Activated CD8-positive, alpha-beta memory T cell treated with anti-CD3 and anti-CD28 coated beads, Interleukin-2, amount 50 U/mL, for 48 hours (primary cell): ENCODE data around the gene PRRG2.

Experiments used
- DNase-seq: peaks from one replicate; pipeline ENCODE4 v3.0.0-alpha.2; 2020

The PRRG2 gene

DNA sequence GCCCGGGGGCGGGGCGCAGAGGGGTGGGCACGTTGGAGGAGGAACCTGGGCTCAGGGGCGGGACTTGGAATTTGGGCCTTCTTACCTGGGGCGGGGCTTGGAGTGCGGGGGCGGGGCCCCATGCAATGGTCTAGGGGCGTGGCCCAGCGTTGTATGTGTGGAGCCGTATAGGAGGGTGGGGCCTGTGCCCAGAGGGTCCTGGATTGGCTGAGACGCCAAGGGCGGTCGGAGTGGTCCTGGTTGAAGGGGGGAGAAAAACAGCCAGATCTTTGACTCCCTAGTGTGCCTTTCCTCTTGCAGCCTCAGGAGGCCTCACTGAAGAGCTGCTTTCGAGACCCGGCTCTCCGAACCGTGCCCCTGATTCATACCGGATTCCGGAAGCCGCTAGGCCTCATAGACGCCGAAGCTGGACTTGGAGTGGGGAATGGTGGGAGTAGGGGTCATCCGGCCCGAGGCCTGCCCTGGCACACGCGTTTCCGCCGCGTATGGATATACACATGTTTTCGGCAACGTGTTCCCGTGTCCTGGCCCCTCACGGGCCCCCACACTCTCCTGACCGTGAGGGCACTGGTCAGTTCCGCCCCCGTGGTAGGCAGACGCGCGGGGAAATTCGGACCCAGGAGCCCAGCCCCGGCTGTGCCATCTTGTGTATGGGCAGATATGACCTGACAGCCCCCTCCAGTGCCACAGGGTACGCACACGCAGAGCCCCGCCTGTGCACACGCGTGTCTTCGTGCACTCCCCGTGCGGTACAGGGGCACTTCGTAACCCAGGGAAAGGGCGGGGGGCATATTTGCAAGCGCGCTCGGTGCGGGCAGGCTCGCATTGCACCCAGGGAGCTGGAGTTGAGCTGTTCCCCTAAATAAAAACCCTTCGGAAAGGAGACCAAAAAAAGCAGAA, 9.2 kb downstream of the PRRG2 start:
- DNase-seq = peak; percentile 93

DNA sequence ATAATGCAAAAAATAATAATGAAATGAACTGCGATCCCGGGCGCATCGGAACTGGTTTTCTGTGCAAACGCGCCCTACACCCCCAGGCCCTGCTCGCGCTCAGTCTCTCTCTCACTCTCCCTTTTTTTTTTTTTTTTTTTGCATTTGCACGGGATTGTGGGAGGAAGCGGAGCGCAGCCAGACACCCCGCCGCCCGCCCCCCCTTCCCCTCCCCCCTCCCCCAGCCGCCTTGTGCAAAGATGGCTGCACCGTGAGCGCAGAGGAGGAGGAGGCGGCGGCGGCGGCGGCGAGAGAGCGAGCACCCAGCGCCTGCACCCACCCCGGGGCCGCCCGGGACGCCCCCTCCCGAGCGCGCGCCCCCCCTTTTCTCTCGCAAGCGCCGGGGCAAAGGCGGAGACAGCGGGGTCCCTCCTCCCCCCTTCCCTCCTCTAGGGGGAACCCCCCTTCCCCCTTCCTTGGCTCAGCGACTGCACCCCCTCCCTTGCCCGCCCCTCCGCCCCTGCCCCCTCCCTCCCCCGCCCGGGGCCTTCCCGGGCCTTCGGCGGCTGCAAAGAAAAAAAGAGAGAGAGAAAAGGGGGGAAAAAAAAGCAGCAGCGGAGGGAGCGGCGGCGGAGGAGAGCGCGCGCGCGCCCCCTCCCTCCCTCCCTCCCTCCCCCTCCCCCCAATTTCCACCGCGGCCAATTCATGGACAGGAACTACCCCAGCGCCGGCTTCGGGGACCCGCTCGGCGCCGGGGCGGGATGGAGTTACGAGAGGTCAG, 10.0 kb downstream of the PRRG2 start, which contains the start of gene PRR12:
TSS of gene PRR12 (plus strand) at position 212 of the 760 bp plus-strand sequence. CDS start at position 685, 473 bp downstream.
- DNase-seq = peak; percentile 82

DNA sequence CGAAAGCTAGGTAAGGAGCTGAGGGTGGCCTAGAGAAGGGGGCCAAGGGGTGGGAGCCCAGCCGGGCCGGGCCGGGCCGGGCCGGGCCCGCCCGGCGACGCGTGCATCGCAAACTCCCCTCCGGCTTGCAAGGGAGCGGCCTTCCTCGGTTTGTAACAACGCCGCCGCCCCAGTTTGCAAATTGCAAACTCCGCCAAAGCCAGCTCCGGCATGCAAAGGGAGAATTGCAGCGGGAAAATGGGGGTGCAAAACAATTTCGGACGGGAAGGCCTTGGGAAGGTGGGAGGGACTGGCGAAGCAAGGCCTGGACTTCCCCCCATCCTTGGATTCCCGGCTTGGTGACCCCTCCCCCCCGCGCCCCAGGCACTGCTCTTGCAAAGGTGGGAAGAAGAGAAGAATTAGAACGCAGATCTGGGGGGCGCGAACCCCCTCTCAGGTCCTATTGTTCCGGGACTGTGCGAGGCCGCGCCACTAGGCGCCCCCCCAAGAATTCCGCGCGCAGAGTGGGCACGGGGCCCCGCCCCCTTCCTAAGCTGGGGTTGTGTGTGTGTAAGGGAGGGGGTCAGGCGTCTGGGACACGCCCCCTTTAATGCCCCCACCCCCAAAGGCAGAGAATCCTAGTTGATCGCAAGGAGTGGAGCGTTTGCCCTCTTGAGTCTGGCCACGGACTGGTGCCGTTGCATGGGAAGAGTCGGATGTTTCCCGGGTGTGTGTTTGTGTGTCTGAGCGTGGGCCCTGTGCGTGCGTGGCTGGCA, 10.8 kb downstream of the PRRG2 start:
- peak; percentile 74 for DNase-seq

DNA sequence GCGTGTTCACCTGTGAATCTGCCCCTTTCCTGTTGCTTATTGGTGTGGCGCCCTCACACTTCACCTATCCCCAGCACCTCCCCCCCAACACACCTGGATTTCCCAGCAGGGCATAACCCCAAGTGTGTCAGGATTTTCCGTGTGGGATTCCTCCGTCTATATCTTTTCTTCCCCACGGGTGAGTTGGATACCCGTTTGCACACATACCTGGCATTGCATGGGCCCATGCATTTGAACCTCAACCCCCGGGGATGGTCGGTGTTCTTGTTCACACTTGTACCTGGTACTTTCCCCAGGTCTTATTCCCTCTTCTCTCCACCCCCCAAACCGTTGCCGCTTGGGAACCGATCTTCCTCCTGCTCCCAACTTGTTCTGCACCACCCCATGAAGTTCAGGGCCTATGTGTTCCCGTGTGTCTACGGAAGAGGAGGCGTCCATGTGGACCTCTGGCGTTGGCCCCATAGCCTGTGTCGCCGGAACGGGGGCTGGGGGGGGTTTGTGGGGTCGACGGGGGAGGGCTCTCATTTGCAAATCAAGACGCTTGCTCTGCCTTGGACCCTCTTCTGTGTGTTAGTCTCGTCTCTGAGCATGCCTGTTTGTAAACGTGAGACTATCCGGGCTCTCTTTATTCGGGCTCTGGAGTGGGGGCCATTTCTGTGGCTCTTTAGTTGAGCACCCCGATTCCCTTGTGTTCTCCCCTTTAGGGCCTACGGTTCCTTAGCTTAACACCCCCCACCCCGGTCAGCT, 11.5 kb downstream of the PRRG2 start:
- DNase-seq = peak; percentile 67

DNA sequence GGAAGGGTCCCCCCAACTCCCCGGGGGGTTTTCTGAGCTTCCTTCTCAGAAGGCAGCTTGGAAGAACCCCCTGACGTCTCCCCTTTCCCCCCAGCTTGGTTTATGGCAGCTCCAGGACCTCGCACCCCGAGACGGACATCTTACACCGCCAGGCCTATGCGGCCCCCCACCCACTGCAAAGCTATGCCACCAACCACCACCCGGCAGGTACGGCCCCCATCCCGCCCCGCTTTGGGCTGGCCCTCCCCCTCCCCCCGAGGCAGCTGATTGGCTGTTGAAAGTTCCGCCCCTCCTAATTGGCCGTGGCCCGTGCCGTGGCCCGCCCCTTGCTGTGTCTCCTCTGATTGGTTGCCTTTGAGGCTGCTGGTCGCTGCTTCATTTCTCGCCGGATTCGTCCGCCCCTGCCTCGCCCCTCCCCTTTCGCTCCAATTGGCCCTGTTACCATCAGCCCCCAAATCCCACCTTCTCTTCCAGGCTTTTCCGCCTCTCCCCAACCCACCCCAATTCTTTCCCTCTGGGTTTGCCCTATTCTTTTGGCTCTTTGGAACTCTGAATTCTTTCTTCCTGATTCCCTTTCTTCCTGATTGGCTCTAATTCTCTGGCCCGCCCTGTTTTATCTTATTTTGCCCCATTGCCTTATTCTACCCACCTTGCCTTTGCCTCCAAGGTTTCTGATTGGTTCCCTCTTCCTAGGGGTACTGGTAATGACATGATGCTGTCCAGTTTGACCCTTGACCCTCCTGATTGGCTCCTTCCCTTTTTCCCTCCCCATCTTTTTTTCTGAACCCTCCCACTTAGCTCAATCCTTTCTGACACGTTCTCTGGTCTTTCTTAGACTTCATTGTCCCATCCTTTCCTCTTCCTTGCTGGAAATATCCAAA, 12.4 kb downstream of the PRRG2 start:
- DNase-seq = peak; percentile 95

DNA sequence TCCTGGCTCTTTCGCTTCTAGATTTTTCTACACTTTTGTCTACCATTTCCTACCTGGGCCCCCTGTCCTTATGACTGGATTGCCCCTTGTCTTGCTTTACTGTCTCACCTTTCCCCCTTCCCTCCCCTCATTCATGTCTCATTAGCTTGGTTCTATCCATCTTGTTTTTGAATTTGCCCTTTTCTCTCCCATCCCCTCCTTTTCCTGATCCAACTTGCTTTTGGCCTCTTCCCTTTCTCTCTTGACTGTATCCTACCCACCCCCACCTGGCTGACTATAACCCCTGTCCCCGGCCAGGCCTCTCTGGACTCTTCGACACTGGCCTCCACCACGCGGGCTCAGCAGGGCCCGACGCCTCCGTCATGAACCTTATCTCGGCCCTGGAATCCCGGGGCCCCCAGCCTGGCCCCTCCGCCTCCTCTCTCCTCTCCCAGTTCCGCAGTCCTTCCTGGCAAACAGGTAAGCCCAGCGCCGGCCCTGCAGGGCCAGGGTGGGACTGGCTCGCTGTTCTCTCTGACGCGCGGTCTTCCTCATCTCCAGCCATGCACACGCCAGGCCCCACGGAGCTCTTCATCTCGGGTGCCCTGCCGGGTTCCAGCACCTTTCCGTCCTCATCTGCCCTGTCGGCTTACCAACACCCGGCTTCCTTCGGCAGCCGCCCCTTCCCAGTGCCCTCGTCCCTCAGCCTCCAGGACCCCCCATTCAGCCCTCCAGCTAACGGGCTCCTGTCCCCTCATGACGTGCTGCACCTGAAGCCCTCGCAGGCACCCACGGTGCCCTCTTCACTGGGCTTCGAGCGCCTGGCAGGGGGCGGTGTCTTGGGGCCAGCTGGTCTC, 13.3 kb downstream of the PRRG2 start:
- DNase-seq = no peak

DNA sequence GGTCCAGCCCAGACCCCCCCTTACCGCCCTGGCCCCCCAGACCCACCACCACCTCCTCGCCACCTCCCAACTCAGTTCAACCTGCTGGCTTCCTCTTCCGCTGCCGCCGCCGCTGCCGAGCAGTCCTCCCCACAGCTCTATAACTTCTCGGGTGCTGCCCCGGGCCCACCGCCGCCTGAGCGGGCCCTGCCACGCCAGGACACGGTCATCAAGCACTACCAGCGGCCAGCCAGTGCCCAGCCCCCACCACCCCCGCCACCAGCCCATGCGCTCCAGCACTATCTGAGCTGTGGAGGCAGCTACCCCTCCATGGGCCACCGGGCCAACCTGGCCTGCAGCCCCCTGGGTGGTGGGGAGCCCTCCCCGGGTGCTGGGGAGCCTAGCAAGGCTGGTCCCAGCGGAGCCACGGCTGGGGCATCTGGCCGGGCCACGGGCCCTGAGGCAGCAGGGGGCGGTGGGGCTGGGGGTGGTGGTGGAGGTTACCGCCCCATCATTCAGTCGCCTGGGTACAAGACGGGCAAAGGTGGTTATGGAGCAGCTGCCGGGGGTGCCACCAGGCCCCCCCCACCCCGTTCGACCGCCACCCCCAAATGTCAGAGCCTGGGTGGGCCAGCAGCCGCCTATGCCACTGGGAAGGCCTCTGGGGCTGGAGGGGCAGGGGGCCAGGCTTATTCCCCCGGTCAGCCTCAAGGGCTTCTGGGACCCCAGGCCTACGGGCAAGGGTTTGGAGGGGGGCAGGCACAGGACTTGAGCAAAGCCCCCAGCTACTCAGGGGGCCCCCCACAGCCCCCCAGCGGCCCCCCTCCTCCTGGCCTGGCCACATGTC, 14.1 kb downstream of the PRRG2 start:
- no peak for DNase-seq

DNA sequence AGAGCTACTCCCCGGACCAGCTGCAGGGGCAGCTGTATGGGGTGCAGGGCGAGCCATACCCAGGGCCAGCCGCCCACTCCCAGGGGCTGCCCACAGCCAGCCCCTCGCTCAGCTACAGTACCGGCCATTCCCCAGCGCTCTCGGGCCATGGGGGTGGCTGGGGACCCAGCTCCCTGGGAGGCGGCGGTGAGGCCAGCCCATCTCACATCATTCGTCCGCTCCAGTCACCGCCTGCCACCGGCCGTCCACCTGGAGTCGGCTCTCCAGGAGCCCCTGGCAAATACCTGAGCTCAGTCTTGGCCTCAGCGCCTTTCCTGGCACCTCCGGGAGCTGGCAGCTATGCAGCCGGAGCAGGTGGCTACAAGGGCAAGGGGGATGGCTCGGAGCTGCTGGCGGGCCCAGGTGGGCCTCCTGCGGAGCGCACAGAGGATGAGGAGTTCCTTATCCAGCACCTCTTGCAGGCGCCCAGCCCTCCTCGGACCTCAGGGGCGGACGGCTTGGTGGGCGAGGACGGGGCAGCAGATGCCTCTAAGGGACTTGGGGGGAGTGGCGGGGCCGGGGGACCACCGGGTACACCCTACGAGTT, 14.8 kb downstream of the PRRG2 start:
- DNase-seq = no peak

DNA sequence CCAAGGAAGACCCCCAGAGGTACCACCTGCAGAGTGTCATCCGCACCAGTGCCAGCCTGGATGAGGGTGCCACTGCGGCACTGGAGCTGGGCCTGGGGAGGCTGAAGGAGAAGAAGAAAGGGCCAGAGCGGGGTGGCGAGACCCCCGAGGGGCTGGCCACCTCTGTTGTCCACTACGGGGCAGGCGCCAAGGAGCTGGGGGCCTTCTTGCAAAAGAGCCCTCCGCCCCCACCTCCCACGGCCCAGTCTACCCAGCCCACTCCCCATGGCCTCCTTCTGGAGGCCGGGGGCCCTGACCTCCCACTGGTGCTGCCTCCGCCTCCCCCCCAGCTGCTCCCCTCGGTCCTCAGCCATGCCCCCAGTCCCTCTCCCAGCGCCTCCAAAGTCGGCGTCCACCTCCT, 15.3 kb downstream of the PRRG2 start:
- DNase-seq = no peak

DNA sequence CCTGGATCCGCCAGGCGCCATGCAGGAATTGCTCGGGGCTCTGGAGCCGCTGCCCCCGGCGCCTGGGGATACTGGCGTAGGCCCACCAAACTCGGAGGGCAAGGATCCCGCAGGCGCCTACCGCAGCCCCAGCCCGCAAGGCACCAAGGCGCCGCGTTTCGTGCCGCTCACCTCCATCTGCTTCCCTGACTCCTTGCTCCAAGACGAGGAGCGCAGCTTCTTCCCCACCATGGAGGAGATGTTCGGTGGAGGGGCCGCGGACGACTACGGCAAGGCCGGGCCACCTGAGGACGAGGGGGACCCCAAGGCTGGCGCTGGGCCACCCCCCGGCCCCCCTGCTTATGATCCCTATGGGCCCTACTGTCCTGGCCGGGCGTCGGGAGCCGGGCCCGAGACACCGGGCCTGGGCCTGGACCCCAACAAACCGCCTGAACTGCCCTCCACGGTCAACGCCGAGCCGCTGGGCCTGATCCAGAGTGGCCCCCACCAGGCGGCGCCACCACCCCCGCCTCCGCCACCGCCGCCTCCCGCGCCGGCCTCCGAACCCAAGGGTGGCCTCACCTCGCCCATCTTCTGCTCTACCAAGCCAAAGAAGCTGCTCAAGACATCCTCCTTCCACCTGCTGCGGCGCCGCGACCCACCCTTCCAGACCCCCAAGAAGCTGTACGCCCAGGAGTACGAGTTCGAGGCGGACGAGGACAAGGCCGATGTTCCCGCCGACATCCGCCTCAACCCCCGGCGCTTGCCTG, 16.0 kb downstream of the PRRG2 start:
- DNase-seq = no peak

DNA sequence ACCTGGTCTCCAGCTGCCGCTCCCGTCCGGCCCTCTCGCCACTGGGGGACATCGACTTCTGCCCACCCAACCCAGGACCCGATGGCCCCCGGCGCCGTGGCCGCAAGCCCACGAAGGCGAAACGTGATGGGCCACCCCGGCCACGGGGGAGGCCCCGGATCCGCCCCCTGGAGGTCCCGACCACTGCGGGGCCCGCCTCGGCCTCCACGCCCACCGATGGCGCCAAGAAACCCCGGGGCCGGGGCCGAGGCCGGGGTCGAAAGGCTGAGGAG, 16.5 kb downstream of the PRRG2 start:
- no peak for DNase-seq

DNA sequence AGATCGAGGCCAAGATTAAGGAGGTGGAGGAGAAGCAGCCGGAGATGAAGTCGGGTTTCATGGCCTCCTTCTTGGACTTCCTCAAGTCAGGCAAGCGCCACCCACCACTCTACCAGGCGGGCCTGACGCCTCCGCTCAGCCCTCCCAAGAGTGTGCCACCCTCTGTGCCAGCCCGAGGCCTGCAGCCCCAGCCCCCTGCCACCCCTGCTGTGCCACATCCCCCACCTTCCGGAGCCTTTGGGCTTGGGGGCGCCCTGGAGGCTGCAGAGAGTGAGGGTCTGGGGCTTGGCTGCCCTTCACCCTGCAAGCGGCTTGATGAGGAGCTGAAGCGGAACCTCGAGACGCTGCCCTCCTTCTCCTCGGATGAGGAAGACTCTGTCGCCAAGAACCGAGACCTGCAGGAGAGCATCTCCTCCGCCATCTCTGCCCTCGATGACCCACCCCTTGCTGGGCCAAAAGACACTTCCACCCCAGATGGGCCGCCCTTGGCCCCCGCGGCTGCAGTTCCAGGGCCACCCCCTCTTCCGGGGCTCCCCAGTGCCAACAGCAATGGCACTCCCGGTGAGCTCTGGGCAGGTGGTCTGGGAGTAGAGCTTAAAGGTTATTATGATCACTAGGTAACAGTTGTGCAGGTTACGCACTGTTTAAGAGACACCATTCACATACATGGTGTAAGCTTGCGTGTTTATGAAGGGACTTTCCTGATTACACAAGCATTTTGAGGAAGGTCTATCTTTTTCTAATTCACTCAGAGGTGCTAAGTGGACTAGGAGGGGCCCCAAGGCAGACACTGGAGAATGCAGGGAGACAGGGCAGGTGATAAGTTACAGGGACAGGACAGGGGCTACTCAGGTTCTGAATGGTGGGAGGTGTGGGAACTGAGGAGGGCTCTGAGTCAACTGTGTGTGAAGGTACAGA, 18.5 kb downstream of the PRRG2 start:
- DNase-seq = no peak

DNA sequence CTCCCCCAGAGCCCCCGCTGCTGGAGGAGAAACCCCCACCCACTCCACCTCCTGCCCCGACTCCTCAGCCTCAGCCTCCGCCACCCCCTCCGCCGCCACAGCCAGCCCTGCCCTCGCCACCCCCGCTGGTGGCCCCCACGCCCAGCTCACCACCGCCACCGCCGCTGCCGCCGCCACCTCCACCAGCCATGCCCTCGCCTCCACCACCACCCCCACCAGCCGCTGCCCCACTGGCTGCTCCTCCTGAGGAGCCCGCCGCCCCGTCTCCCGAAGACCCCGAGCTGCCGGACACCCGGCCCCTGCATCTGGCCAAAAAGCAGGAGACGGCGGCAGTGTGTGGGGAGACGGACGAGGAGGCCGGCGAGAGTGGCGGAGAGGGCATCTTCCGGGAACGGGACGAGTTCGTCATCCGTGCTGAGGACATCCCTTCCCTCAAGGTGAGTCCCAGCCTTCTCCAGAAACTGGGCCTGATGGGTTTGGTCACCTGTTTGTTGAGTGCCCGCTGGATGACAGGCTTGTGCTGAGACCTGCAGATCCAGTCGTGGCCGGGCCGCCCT, 20.4 kb downstream of the PRRG2 start:
- no peak for DNase-seq

DNA sequence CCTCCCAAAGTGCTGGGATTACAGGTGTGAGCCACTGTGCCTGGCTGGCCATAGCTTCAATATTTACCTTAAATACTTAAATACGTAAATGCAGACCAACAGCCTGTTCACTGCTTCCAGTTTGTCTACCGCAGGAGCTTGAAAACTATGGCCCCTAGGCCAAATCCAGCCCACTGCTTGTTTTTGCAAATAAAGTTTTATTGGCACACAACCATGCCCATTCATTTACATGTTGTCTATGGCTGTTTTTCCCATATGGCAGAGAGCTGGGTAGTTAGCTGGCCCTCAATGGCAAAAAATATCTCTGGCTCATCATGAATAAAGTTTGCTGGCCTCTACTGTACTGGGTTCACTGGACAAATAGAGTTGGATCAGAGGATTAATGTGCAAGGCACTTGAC, 21.7 kb downstream of the PRRG2 start:
- no peak for DNase-seq

DNA sequence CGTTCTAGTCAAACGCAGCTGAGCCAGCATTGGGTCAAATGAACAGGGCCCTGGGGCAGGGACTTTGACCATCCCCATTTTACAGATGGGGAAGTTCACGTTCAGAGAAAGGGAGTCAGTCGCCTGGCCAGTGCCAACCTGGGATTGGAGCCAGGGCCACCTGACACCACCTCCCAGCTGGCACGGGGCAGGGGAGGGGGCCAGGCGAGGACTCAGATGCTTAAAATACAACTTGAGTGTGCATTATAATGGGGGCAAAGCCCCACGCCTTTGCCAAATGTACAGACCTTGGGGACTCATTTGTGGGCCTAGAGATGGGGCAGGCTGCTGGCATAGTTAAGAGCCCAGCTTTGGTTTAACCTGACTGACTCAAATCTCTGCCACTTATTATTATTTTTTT, 24.5 kb downstream of the PRRG2 start:
- DNase-seq = no peak

DNA sequence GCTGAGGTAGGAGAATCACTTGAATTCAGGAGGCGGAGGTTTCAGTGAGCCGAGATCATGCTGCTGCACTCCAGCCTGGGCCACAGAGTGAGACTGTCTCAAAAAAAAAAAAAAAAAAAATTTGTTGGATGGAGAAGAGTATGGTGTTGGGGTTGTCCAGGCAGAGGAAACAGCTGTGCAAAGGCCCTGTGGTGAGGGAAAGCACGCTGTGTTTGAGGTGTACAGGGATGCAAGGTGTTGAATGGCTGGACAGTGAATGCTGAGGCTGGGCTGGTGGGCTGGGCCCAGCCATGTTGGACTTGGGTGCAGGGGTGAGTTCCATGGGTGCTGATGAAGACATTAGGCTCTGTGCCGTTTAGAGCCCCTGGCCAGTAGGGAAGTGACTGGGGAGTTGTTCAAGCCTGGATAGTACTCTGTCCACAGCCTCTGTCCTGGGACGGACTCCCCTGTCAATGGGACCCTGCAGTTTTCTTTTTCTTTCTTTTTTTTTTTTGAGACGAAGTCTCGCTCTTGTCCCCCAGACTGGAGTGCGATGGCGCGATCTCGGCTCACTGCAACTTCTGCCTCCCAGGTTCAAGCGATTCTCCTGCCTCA, 28.5 kb downstream of the PRRG2 start:
- no peak for DNase-seq

DNA sequence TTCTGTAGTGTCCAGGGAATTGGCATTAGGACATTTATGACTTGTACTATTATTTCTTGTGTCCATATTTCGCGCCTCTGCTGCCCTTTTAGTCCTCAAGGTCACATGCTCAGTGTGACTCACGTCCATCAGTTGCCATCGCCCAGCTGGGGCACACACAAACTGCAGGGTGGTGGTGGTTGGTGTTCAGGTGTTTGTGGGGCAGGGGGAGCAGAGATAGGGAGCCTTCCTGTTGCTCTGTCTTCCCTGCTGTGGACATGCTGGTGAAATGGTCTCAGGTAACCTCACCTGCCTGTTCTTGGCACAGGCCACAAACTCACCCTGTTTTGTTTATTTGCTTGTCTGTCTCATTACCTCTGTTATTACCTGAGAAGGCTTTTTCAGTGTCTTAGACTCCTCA, 32.3 kb downstream of the PRRG2 start:
- no peak for DNase-seq
